ENCODE results near the gene CUX1.

Gene CUX1

DNA sequence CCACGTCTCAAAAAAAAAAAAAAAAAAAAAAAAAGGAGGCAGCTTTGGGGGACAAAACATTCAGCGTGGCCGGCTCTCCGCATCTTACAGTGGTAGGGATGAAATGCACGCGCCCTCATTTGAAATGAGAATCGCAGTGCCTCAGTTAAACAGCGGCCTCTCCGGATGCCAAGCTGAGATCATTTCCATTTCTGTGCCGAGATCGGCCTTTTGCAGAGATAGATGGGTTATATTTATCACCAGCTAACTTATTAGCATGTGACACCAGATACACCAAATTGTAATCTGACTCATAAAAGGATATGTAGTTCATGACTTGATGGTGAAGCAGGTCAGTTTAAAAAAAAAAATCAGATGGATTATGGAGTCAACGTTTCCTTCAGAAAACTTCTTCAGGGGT lies 138.7 kb downstream of the CUX1 start:
- Histone ChIP-seq H3K4me3 (ENCODE audit: low read depth in 1 of 2, low read length in 2 of 2) (no peak overlapping the region), H2AFZ (ENCODE audit: low read depth, low read length) (no peak overlapping the region), H3K4me2 (ENCODE audit: insufficient read depth, low read length) (no peak overlapping the region), H3K27me3 (ENCODE audit: insufficient read depth, low read length, poor library complexity) (no peaks in the 10 kb centered on the region), H3K9me3 (ENCODE audit: insufficient read depth, low read length, severe bottlenecking) (no peaks in the 10 kb centered on the region), H3K4me1 (ENCODE audit: insufficient read depth, low read length) (peaks cover 69% of the 10 kb centered on the region), H3K27ac (ENCODE audit: low read length) (peak overlapping the region; percentile 72; the same call in 1 of the 2 replicates), H3K9ac (ENCODE audit: low read depth, low read length) (no peak overlapping the region), H4K20me1 (ENCODE audit: insufficient read depth, low read length) (peaks cover 12% of the 10 kb centered on the region; the same call in 1 of the 2 replicates), H3K36me3 (ENCODE audit: insufficient read depth, low read length) (peaks cover 14% of the 10 kb centered on the region), H3K79me2 (ENCODE audit: insufficient read depth, low read length) (peaks cover 94% of the 10 kb centered on the region)
- no peak for DNase-seq
- no peak for TF ChIP-seq EZH2 (IDR thresholded peaks at IDR 0.05; ENCODE audit: borderline replicate concordance, low read depth, low read length, severe bottlenecking)
- TF ChIP-seq, protein P1, sequence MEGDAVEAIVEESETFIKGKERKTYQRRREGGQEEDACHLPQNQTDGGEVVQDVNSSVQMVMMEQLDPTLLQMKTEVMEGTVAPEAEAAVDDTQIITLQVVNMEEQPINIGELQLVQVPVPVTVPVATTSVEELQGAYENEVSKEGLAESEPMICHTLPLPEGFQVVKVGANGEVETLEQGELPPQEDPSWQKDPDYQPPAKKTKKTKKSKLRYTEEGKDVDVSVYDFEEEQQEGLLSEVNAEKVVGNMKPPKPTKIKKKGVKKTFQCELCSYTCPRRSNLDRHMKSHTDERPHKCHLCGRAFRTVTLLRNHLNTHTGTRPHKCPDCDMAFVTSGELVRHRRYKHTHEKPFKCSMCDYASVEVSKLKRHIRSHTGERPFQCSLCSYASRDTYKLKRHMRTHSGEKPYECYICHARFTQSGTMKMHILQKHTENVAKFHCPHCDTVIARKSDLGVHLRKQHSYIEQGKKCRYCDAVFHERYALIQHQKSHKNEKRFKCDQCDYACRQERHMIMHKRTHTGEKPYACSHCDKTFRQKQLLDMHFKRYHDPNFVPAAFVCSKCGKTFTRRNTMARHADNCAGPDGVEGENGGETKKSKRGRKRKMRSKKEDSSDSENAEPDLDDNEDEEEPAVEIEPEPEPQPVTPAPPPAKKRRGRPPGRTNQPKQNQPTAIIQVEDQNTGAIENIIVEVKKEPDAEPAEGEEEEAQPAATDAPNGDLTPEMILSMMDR (IDR thresholded peaks at IDR 0.05; ENCODE audit: borderline replicate concordance, extremely low read depth, low read length, poor library complexity, severe bottlenecking) = no peak
- ATAC-seq (ENCODE audit: insufficient read depth, low read depth) = no peak

DNA sequence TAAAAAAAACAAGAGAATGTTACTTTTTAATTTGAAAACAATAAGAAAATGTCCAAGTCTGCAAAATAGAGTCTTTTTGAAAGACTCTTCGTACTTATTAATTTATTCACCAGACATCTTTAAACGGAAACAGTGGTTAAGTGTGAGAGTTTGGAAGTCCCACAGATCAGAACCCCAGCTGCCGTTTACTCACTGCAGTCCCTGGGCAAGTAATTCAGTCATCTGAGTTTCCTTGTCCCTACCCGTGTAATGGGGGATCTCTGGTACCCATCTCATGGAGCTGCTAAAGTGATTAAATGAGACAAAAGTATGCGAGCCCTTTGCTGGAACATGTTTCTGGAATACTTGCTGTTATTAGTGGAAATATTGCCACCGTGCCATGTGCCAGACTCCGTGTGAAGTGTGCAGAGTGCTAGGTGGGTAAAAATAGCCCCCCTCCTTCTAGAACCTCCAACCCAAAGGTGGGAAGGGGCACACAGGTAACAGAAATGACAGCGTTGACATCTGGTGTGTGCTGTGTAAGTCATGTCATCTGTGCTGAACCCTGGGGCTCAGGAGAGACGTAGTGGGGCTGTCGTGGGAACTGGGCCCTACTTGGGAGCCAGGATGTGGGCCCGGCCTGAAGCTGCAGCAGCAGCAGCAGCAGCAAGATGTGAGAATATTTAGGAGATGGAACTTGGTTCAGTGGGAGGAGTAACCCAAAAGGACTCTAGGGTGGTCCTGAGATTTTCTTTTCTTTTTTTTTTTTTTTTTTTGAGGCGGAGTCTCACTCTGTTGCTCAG lies 140.5 kb downstream of the CUX1 start:
- Histone ChIP-seq H3K36me3 (ENCODE audit: insufficient read depth, low read length) (peaks cover 5% of the 10 kb centered on the region; the same call in 1 of the 2 replicates), H3K9me3 (ENCODE audit: insufficient read depth, low read length, severe bottlenecking) (no peaks in the 10 kb centered on the region), H3K4me2 (ENCODE audit: insufficient read depth, low read length) (peak overlapping the region; percentile 32), H2AFZ (ENCODE audit: low read depth, low read length) (no peak overlapping the region), H3K27me3 (ENCODE audit: insufficient read depth, low read length, poor library complexity) (no peaks in the 10 kb centered on the region), H3K27ac (ENCODE audit: low read length) (peak overlapping the region; percentile 84), H4K20me1 (ENCODE audit: insufficient read depth, low read length) (0 out of 2 replicates have a peak, but pooled peaks cover 7% of the 10 kb centered on the region), H3K4me1 (ENCODE audit: insufficient read depth, low read length) (peaks cover 59% of the 10 kb centered on the region), H3K4me3 (ENCODE audit: low read depth in 1 of 2, low read length in 2 of 2) (no peak overlapping the region), H3K9ac (ENCODE audit: low read depth, low read length) (peak overlapping the region; percentile 37), H3K79me2 (ENCODE audit: insufficient read depth, low read length) (peaks cover 94% of the 10 kb centered on the region)
- ATAC-seq (ENCODE audit: insufficient read depth, low read depth) (peak; percentile 85), DNase-seq (peak; percentile 59)
- TF ChIP-seq, protein P1 (IDR thresholded peaks at IDR 0.05; ENCODE audit: borderline replicate concordance, extremely low read depth, low read length, poor library complexity, severe bottlenecking) = no peak
- TF ChIP-seq EZH2 (IDR thresholded peaks at IDR 0.05; ENCODE audit: borderline replicate concordance, low read depth, low read length, severe bottlenecking) = no peak

DNA sequence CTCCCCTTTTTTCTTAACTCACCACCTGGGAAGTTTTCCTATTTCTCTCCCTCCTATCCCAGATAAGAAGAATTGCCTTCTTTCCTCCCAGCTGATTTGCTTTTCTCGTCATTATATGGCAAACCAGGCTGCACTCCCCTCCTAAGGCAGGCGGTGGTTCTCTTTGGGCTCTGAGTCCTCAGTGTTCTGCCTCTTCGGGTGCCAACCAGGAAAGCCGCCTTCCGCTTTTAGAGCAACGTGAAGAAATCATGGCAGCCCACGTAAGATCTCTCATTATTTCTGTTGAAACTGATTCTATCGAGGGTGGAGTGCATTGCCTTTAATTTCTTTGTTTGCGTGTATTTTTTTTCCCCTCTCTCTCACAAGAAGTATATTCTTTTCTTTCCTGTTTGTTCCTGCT lies 141.9 kb downstream of the CUX1 start:
- Histone ChIP-seq H2AFZ (ENCODE audit: low read depth, low read length) (no peak overlapping the region), H3K4me1 (ENCODE audit: insufficient read depth, low read length) (peaks cover 49% of the 10 kb centered on the region), H3K9ac (ENCODE audit: low read depth, low read length) (no peak overlapping the region), H3K36me3 (ENCODE audit: insufficient read depth, low read length) (peaks cover 7% of the 10 kb centered on the region; the same call in 1 of the 2 replicates), H3K79me2 (ENCODE audit: insufficient read depth, low read length) (peaks cover 94% of the 10 kb centered on the region), H3K27me3 (ENCODE audit: insufficient read depth, low read length, poor library complexity) (no peaks in the 10 kb centered on the region), H3K4me3 (ENCODE audit: low read depth in 1 of 2, low read length in 2 of 2) (no peak overlapping the region), H3K4me2 (ENCODE audit: insufficient read depth, low read length) (peak overlapping the region; percentile 28; the same call in 1 of the 2 replicates), H3K9me3 (ENCODE audit: insufficient read depth, low read length, severe bottlenecking) (no peaks in the 10 kb centered on the region), H4K20me1 (ENCODE audit: insufficient read depth, low read length) (0 out of 2 replicates have a peak, but pooled peaks cover 7% of the 10 kb centered on the region), H3K27ac (ENCODE audit: low read length) (peak overlapping the region; percentile 84)
- DNase-seq (no peak), ATAC-seq (ENCODE audit: insufficient read depth, low read depth) (no peak)
- TF ChIP-seq, protein P1 (IDR thresholded peaks at IDR 0.05; ENCODE audit: borderline replicate concordance, extremely low read depth, low read length, poor library complexity, severe bottlenecking) = no peak
- no peak for TF ChIP-seq EZH2 (IDR thresholded peaks at IDR 0.05; ENCODE audit: borderline replicate concordance, low read depth, low read length, severe bottlenecking)
